ENCODE data around the gene ANK2.

ANK2 gene

GRCh38 chr4:113071274-113071673 lies 21.8 kb downstream of the ANK2 start:
- no peak for TF ChIP-seq CTCF (IDR thresholded peaks at IDR 0.05; ENCODE audit: borderline replicate concordance, insufficient read depth, low read depth, low read length)
- no peak overlapping the region for H3K4me3 ChIP-seq (ENCODE audit: low read depth, low read length)

- TF ChIP-seq CTCF (IDR thresholded peaks at IDR 0.05; ENCODE audit: borderline replicate concordance, insufficient read depth, low read depth, low read length): no peak
- H3K4me3 ChIP-seq (ENCODE audit: low read depth, low read length): no peak overlapping the region
Observed at GRCh38 chr4:113071805-113072204, 22.4 kb downstream of the ANK2 start.

- no peak for TF ChIP-seq CTCF (IDR thresholded peaks at IDR 0.05; ENCODE audit: borderline replicate concordance, insufficient read depth, low read depth, low read length)
Observed at GRCh38 chr4:113073451-113074005, 24.1 kb downstream of the ANK2 start.

GRCh38 chr4:113077575-113077974 lies 28.1 kb downstream of the ANK2 start:
- no peak overlapping the region for H3K4me3 ChIP-seq (ENCODE audit: low read depth, low read length)
- no peak for TF ChIP-seq CTCF (IDR thresholded peaks at IDR 0.05; ENCODE audit: borderline replicate concordance, insufficient read depth, low read depth, low read length)

More at GRCh38 chr4:113073451-113074005, 24.1 kb downstream of the ANK2 start:
- no peak overlapping the region for H3K4me3 ChIP-seq (ENCODE audit: low read depth, low read length)

- TF ChIP-seq CTCF (IDR thresholded peaks at IDR 0.05; ENCODE audit: borderline replicate concordance, insufficient read depth, low read depth, low read length): no peak
- H3K4me3 ChIP-seq (ENCODE audit: low read depth, low read length): no peak overlapping the region
Observed at GRCh38 chr4:113078066-113078465, 28.6 kb downstream of the ANK2 start.

GRCh38 chr4:113080050-113080449 lies 30.6 kb downstream of the ANK2 start:
- no peak for TF ChIP-seq CTCF (IDR thresholded peaks at IDR 0.05; ENCODE audit: borderline replicate concordance, insufficient read depth, low read depth, low read length)
- no peak overlapping the region for H3K4me3 ChIP-seq (ENCODE audit: low read depth, low read length)

GRCh38 chr4:113080624-113081023 lies 31.2 kb downstream of the ANK2 start:
- TF ChIP-seq CTCF (IDR thresholded peaks at IDR 0.05; ENCODE audit: borderline replicate concordance, insufficient read depth, low read depth, low read length): no peak
- H3K4me3 ChIP-seq (ENCODE audit: low read depth, low read length): no peak overlapping the region
